IPS-18a (cell line): ENCODE measurements around the gene DHX58.
"Not testable (repeated sequence)": the region's sequence is repeated elsewhere in the genome, so short reads cannot be mapped to it uniquely, and the experiment has no call there.

Experiments used
- H3K27ac ChIP-seq: one replicate; pipeline ENCODE4 v1.5.1; 2013; ENCODE audit warnings: low read length
- H3K27me3 ChIP-seq: one replicate; pipeline ENCODE4 v1.6.1; 2013; ENCODE audit warnings: mild to moderate bottlenecking, low read length; ENCODE audit not compliant: control insufficient read depth, insufficient read depth
- H3K36me3 ChIP-seq: one replicate; pipeline ENCODE4 v1.6.1; 2013; ENCODE audit warnings: low read depth, low read length; ENCODE audit not compliant: control insufficient read depth
- H3K4me1 ChIP-seq: one replicate; pipeline ENCODE4 v1.6.1; 2013; ENCODE audit warnings: low read depth, low read length; ENCODE audit not compliant: control insufficient read depth
- H3K4me3 ChIP-seq: one replicate; pipeline ENCODE4 v1.5.1; 2013; ENCODE audit warnings: low read length
- H3K9ac ChIP-seq: one replicate; pipeline ENCODE4 v1.6.1; 2013; ENCODE audit warnings: mild to moderate bottlenecking, low read length, moderate library complexity
- H3K9me3 ChIP-seq: one replicate; pipeline ENCODE4 v1.6.1; 2013; ENCODE audit warnings: low read depth, low read length; ENCODE audit not compliant: control insufficient read depth

DHX58 gene

DNA sequence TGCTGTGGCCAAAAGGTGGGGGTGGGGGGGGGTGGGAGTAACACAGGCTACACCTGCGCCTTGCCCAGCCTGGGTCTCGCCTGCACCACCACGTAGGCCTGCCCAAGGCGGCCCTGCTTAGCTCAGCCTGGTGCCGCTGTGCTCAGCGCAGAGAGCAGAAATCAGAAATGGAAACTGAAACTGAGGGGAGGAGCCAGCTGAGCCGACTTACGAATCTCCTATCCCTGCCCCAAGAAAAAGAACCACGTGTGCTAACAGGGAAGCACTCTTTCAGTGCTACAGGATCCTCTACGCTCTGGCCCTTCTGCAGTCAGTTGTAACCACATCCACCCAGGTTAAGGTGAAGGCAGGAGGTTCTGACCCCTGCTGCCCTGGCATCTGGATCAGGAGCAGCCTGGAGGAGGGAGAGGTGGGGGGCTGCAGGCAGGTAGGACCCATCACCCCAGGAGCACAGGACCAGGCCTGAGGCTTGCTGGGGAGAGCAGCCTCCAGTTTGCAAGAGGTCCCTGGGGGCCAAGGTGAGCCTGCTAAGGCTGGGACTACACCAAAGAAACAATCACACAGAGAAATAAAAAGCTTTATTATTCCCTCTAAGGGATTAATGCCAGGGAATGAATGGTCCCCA, at the start of gene DHX58:
TSS of gene DHX58 (minus strand) at position 163 of the 625 bp plus-strand sequence. CDS start 822 bp downstream, outside the sequence.
- no peak within 1 kb of the TSS for H3K4me3 ChIP-seq
- no peak within 1 kb of the TSS for H3K27ac ChIP-seq
- no peaks in the 10 kb centered on the region for H3K9me3 ChIP-seq
- H3K9ac ChIP-seq = no peak within 1 kb of the TSS
- peaks cover 9% of the 10 kb centered on the region for H3K36me3 ChIP-seq
- H3K27me3 ChIP-seq = no peaks in the 10 kb centered on the region
- H3K4me1 ChIP-seq = peaks cover 6% of the 10 kb centered on the region

DNA sequence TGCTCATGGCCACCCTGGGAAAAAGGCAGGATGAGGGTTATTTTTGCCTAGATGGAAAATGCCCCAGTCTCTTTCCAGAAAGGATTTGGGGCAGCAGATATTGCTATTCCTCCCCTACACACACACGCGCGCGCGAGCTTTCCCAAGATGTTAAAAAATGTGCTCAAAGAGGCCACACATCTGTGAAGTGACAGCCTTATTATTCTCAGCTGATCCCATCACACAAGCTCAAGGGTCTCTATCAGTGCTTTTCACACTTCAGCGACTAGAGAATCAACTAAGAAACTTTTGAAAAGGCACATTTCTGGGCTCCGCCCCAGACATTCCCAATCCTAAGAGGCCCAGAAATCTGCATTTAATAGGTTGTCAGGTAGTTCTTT, 48.0 kb upstream of the DHX58 start:
- Histone ChIP-seq H3K27me3 (no peaks in the 10 kb centered on the region), H3K9me3 (no peaks in the 10 kb centered on the region), H3K4me3 (no peak overlapping the region), H3K36me3 (no peaks in the 10 kb centered on the region), H3K27ac (no peak overlapping the region), H3K4me1 (peaks cover 3% of the 10 kb centered on the region), H3K9ac (no peak overlapping the region)

DNA sequence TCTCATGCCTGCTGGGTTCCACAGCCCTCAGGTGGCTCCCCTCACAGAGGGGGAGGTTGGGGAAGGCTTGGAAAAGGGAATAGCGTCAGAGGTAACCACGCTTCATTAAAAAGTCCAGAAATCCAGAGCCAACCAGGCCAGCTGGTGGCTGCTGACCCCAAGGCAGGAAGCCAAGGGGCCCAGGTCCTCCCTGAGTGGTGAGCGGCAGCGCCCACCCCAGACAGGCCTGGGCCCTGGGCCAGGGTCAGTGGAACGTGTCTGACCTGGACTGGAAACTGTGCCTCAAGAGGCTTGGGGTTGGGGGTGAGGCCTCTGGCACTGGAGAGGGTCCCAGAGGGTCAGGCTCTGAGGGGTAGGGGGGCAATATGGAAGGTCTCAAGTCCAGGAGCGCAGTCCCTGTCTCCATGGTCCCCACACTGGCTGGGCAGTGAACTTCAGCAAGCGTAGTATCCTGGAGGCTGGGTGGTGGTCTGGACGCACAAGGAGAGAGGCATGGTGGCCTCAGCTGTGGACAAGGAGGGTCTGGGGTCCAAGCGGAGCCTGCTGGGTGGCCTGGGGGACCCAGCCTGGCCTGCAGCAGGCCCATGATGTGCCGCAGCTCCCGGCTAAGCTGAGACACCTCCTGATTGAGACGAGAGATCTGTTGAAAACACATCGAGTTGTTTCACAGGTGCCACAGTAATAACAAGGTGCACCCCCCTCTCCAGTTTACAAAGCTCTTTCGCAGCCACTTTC, 47.4 kb upstream of the DHX58 start:
- H3K36me3 ChIP-seq = no peaks in the 10 kb centered on the region
- no peak overlapping the region for H3K9ac ChIP-seq
- no peaks in the 10 kb centered on the region for H3K9me3 ChIP-seq
- H3K4me3 ChIP-seq = no peak overlapping the region
- H3K4me1 ChIP-seq = peaks cover 3% of the 10 kb centered on the region
- no peak overlapping the region for H3K27ac ChIP-seq
- no peaks in the 10 kb centered on the region for H3K27me3 ChIP-seq

DNA sequence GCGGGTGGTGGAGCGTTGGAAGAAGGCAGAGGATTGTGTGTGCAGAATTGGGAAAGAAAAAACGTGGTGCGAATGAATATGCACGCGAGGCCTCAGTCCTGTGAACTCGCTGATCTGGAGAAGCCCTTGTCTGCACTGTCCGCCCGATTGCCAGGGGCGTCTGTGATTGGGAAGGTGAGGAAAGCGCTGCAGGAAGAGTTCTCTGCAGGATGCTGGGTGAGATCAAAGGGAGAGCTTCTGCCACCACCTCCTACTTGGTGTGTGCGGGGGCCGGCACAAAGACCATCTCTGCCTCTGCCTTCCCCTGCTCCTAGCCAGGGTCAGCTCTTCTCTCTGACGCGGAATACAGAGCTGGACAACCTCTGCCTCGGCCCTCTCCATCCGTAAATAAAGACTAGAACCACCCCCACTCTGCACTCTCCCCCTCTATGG, 43.1 kb upstream of the DHX58 start:
- Histone ChIP-seq H3K9me3 (no peaks in the 10 kb centered on the region), H3K9ac (peak overlapping the region; percentile 41), H3K36me3 (no peaks in the 10 kb centered on the region), H3K4me3 (peak overlapping the region; percentile 95), H3K27me3 (no peaks in the 10 kb centered on the region), H3K4me1 (peaks cover 10% of the 10 kb centered on the region), H3K27ac (peak overlapping the region; percentile 35)

DNA sequence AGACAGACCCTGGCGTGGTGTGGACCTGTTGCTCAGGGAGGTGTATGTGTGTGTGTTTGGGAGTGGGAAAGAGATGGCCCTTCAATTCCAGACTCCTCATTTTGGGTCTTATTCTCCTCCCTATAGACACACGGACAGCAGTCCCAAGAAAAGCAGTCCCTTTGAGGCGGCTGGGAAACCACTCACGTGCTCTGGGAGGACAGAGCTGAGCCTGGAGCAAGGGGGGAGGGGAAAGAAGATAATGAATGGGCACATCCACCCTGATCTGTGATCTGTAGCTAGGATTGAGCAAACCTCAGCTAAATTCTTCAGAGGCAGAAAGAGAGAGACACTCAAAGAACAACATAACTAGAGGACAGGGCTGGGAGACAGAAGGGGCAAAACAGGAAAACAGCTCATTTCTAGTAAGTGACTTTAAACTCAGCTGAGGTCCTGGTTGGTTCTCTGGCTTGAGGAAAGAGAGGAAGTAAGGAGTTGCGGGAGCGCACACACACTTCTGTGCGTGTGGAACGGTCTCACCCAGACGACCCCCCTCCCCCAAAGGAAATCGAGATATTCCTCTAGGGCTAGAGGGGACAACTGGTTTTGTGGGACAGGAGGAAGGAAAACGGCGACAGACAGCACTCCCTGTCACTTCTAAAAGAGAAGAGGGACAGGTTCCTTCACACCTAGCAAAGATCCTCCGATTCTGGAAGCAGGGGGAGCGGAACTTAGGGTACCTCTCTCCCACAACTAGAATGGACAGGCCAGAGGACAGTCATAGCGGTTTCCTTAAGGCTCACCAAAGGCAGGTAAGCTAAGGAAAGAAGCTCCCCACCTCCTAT, 41.6 kb upstream of the DHX58 start:
- Histone ChIP-seq H3K27ac (peak overlapping the region; percentile 17), H3K4me1 (peaks cover 10% of the 10 kb centered on the region), H3K27me3 (no peaks in the 10 kb centered on the region), H3K36me3 (peaks cover under 1% of the 10 kb centered on the region), H3K4me3 (peak overlapping the region; percentile 95), H3K9me3 (no peaks in the 10 kb centered on the region), H3K9ac (peak overlapping the region; percentile 79)

DNA sequence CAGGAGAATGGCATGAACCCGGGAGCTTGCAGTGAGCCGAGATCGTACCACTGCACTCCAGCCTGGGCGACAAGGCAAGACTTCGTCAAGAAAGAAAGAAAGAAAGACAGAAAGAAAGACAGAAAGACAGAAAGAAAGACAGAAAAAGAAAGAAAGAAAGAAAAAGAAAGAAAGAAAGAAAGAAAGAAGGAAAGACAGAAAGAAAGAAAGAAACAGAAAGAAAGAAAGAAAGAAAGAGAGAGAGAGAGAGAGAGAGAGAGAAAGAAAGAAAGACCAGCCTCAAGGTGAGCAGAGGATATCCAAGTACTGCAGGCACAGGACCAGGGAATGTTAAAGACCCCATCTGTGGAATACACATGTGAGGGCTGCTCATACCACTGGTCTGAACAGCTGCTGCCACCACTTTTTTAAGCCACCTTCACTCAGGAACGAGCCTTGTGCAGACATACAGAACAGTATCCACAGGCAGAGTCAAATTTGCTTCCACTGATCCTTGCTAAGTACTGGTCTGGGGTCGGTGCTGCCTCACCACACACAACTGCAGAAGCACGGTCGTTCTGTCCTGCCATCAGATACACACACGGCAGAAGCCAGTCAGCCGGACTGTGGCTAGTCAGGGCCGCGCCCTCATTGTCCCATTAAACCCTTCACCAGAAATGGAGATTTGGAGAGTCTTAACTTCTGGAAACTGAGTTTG, 34.5 kb upstream of the DHX58 start:
- H3K9ac ChIP-seq = no peak overlapping the region
- H3K9me3 ChIP-seq = no peaks in the 10 kb centered on the region
- no peaks in the 10 kb centered on the region for H3K4me1 ChIP-seq
- peaks cover 9% of the 10 kb centered on the region for H3K36me3 ChIP-seq
- H3K4me3 ChIP-seq = no peak overlapping the region
- H3K27ac ChIP-seq = no peak overlapping the region
- no peaks in the 10 kb centered on the region for H3K27me3 ChIP-seq

DNA sequence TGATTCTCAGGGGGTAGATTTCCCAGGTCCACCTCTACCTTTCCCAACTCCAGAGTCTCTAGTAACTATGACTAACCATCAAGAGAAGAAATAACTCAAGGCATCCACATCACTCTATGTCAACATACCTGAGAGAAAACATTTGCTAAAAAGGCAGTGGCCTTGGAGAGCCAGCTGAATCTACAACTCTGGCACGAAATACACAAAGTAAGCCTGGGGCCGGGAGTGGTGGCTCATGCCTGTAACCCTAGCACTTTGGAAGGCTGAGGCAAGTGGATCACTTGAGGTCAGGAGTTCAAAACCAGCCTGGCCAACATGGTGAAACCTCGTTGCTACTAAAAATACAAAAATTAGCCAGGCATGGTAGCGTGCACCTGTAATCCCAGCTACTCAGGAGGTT, 30.6 kb upstream of the DHX58 start:
- not testable (repeated sequence) for H3K36me3 ChIP-seq, H3K9me3 ChIP-seq, H3K9ac ChIP-seq, H3K4me3 ChIP-seq, H3K27me3 ChIP-seq, H3K27ac ChIP-seq, H3K4me1 ChIP-seq

DNA sequence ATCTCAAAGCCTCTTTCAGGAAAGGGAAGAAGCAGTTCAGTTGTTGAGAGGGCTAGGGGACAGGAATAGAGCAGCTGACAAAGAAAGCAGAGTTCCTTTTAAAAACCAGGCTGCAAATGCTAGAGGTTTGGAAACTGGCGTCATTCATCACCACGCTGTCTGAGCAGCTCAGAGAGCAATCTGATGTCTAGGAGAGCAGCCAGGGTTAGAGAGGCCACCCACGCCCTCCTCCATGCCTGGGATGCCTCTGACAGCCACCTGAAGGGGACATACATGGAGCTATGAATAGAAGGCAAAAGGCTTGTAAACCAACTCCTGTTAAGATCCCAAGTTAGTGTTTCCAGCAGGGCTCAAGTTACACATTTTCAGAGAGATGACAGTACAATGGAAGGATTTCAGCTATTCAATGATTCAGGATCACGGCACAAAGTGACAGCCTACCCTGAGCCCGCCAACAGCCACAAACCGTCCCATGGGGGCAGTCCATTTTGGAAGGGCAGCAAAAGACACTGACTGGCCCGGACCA, 29.9 kb upstream of the DHX58 start:
- Histone ChIP-seq H3K9ac (no peak overlapping the region), H3K4me1 (no peaks in the 10 kb centered on the region), H3K27me3 (no peaks in the 10 kb centered on the region), H3K27ac (no peak overlapping the region), H3K9me3 (no peaks in the 10 kb centered on the region), H3K36me3 (peaks cover 7% of the 10 kb centered on the region), H3K4me3 (no peak overlapping the region)

DNA sequence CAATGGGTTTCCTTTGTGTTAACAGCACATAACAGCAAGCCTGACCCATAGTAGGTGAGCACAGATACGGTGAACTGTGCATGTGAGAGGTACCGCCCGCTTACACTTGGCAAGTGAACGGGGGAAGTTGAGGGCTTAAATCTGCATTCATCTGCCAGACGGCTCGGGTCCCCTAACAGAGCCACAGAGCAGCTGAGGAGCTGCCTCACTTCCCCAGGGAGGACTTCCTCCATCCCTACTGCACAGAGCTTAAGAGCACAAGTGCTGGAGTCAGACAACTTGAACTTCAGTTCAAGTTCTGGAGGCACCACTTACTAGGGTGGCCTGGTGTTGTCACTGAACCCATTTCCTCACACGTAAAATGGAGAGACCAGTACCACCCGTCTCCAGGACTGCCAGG, 28.9 kb upstream of the DHX58 start:
- H3K9me3 ChIP-seq = no peaks in the 10 kb centered on the region
- no peaks in the 10 kb centered on the region for H3K27me3 ChIP-seq
- peaks cover 7% of the 10 kb centered on the region for H3K36me3 ChIP-seq
- H3K9ac ChIP-seq = no peak overlapping the region
- no peaks in the 10 kb centered on the region for H3K4me1 ChIP-seq
- H3K4me3 ChIP-seq = no peak overlapping the region
- H3K27ac ChIP-seq = no peak overlapping the region

DNA sequence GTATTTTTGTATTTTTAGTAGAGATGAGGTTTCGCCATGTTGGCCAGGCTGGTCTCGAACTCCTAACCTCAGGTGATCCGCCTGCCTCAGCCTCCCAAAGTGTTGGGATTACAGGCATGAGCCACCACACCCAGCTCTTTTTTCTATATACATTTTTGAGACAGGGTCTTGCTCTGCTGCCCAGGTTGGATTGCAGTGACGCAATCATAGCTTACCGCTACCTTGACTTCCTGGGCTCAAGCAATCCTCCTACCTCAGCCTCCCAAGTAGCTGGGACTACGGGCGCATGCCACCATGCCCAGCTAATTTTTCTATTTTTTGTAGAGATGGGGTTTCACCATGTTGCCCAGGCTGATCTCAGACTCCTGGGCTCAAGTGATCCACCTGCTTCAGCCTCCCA, 28.2 kb upstream of the DHX58 start:
- not testable (repeated sequence) for H3K9ac ChIP-seq, H3K36me3 ChIP-seq, H3K4me1 ChIP-seq, H3K27me3 ChIP-seq, H3K9me3 ChIP-seq, H3K4me3 ChIP-seq, H3K27ac ChIP-seq
